ENCODE results near the gene SLC25A19.
"Not testable (repeated sequence)": the region's sequence is repeated elsewhere in the genome, so short reads cannot be mapped to it uniquely, and the experiment has no call there.

The SLC25A19 gene

GRCh38 chr17:75267411-75268232 is 21.6 kb downstream of the SLC25A19 start:
- DNase-seq (ENCODE audit: low spot score): peak; percentile 63

GRCh38 chr17:75267153-75267410 is 22.2 kb downstream of the SLC25A19 start:
- DNase-seq (ENCODE audit: low spot score): no peak

- DNase-seq (ENCODE audit: low spot score): no peak
These were observed 22.7 kb downstream of the SLC25A19 start for GRCh38 chr17:75266316-75267152.

- DNase-seq (ENCODE audit: low spot score): no peak
These were observed 23.5 kb downstream of the SLC25A19 start for GRCh38 chr17:75265614-75266315.

GRCh38 chr17:75263055-75263454 is 26.2 kb downstream of the SLC25A19 start:
- no peak for DNase-seq (ENCODE audit: low spot score)

GRCh38 chr17:75262112-75262606 is 27.1 kb downstream of the SLC25A19 start:
- no peak for DNase-seq (ENCODE audit: low spot score)

- DNase-seq (ENCODE audit: low spot score): peak; percentile 95
These were observed 27.7 kb downstream of the SLC25A19 start, which contains the start of the genes GGA3 and MRPS7 for GRCh38 chr17:75261336-75262111. TSS of gene GGA3 (minus strand) at chr17:75261606. CDS start at chr17:75261587, 19 bp downstream. TSS of gene MRPS7 (plus strand) at chr17:75261879. CDS start at chr17:75261901, 22 bp downstream.

- no peak for DNase-seq (ENCODE audit: low spot score)
These were observed 28.4 kb downstream of the SLC25A19 start for GRCh38 chr17:75260641-75261335.

- not testable (repeated sequence) for DNase-seq (ENCODE audit: low spot score)
These were observed 32.0 kb downstream of the SLC25A19 start for GRCh38 chr17:75257228-75257627.

GRCh38 chr17:75255954-75256698 is 33.1 kb downstream of the SLC25A19 start:
- DNase-seq (ENCODE audit: low spot score): not testable (repeated sequence)

GRCh38 chr17:75252039-75252816 is 37.0 kb downstream of the SLC25A19 start:
- no peak for DNase-seq (ENCODE audit: low spot score)

GRCh38 chr17:75250009-75250471 is 39.2 kb downstream of the SLC25A19 start:
- DNase-seq (ENCODE audit: low spot score): no peak

- no peak for DNase-seq (ENCODE audit: low spot score)
These were observed 39.7 kb downstream of the SLC25A19 start for GRCh38 chr17:75249564-75249963.

GRCh38 chr17:75246404-75246803 is 42.8 kb downstream of the SLC25A19 start:
- DNase-seq (ENCODE audit: low spot score): no peak

GRCh38 chr17:75245011-75245410 is 44.2 kb downstream of the SLC25A19 start:
- no peak for DNase-seq (ENCODE audit: low spot score)

- no peak for DNase-seq (ENCODE audit: low spot score)
These were observed 44.9 kb downstream of the SLC25A19 start for GRCh38 chr17:75244133-75244866.

GRCh38 chr17:75242461-75243042 is 46.7 kb downstream of the SLC25A19 start:
- DNase-seq (ENCODE audit: low spot score): no peak

- DNase-seq (ENCODE audit: low spot score): no peak
These were observed 47.2 kb downstream of the SLC25A19 start for GRCh38 chr17:75241996-75242460.

Measured in SK-N-DZ (cell line).